Measurements from ENCODE around the gene BCL7C. TPM values are rescaled to one million over a fixed set of nuclear protein-coding genes. Genes with fewer than 3 reads are reported as not detected.

BCL7C gene
- polyA plus RNA-seq, 2 of the 4 experiments (the other 2 are of a cell fraction) = 10.8 to 12.9 TPM

GRCh38 chr16:30876867-30877266 is 17.0 kb downstream of the BCL7C start:
- peaks cover 13% of the 10 kb centered on the region; the same call in 2 of the 3 replicates for H3K4me1 ChIP-seq
- FAIRE-seq (no peak), DNase-seq (ENCODE audit: low read depth in 1 of 2, low spot score in 1 of 2) (peak in 1 of 2 experiments; percentile 39), ATAC-seq (0 out of 6 replicates have a peak, but pooled peaks of 1 of the 2 experiments have one; percentile 4)
- CTCF ChIA-PET = interaction anchor here (0.6 to 2.9 kb wide), 7 partner anchors 8 to 77 kb away, joined by 3 to 9 read pairs (median 4); no protein-coding TSS in a partner anchor
- H3K27ac ChIP-seq = peak overlapping the region; percentile 90 to 96; a peak in 3 of 6 replicates
- no peaks in the 10 kb centered on the region for H3K9me3 ChIP-seq
- TF ChIP-seq GATA3 (IDR thresholded peaks at IDR 0.05; ENCODE audit: borderline replicate concordance) (no peak), CEBPB (IDR thresholded peaks at IDR 0.05) (no peak), ESRRA (IDR thresholded peaks at IDR 0.05; ENCODE audit: borderline replicate concordance, low read length) (no peak), E2F6 (IDR thresholded peaks at IDR 0.05; ENCODE audit: borderline replicate concordance, low read depth) (no peak), NFE2L2 (conservative IDR thresholded peaks at IDR 0.05; ENCODE audit: low read length) (no peak), HEYL (CRISPR knock-in tag; IDR thresholded peaks at IDR 0.05) (no peak), ZSCAN20 (CRISPR knock-in tag; IDR thresholded peaks at IDR 0.05) (no peak), ATOH8 (CRISPR knock-in tag; IDR thresholded peaks at IDR 0.05; ENCODE audit: low read depth) (no peak), PBX3 (IDR thresholded peaks at IDR 0.05) (no peak), POLR2A (IDR thresholded peaks at IDR 0.05; ENCODE audit: low read length) (no peak)
- TF ChIP-seq, protein P1, sequence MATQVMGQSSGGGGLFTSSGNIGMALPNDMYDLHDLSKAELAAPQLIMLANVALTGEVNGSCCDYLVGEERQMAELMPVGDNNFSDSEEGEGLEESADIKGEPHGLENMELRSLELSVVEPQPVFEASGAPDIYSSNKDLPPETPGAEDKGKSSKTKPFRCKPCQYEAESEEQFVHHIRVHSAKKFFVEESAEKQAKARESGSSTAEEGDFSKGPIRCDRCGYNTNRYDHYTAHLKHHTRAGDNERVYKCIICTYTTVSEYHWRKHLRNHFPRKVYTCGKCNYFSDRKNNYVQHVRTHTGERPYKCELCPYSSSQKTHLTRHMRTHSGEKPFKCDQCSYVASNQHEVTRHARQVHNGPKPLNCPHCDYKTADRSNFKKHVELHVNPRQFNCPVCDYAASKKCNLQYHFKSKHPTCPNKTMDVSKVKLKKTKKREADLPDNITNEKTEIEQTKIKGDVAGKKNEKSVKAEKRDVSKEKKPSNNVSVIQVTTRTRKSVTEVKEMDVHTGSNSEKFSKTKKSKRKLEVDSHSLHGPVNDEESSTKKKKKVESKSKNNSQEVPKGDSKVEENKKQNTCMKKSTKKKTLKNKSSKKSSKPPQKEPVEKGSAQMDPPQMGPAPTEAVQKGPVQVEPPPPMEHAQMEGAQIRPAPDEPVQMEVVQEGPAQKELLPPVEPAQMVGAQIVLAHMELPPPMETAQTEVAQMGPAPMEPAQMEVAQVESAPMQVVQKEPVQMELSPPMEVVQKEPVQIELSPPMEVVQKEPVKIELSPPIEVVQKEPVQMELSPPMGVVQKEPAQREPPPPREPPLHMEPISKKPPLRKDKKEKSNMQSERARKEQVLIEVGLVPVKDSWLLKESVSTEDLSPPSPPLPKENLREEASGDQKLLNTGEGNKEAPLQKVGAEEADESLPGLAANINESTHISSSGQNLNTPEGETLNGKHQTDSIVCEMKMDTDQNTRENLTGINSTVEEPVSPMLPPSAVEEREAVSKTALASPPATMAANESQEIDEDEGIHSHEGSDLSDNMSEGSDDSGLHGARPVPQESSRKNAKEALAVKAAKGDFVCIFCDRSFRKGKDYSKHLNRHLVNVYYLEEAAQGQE (IDR thresholded peaks at IDR 0.05) = no peak
- TF ChIP-seq, protein P2, sequence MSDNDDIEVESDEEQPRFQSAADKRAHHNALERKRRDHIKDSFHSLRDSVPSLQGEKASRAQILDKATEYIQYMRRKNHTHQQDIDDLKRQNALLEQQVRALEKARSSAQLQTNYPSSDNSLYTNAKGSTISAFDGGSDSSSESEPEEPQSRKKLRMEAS (IDR thresholded peaks at IDR 0.05) = no peak
- POLR2A ChIA-PET = interaction anchor here (0.6 kb wide), 2 partner anchors 25 to 32 kb away, joined by 6 read pairs; no protein-coding TSS in a partner anchor
- 85% methylated on average over 5 of the region's 5 CpGs for WGBS (ENCODE audit: missing lambda C conversion rate)
- H3K4me3 ChIP-seq = 0 out of 3 replicates have a peak overlapping the region, but pooled peaks have one; percentile 71
- peak overlapping the region; percentile 96 for H3K4me2 ChIP-seq

DNA sequence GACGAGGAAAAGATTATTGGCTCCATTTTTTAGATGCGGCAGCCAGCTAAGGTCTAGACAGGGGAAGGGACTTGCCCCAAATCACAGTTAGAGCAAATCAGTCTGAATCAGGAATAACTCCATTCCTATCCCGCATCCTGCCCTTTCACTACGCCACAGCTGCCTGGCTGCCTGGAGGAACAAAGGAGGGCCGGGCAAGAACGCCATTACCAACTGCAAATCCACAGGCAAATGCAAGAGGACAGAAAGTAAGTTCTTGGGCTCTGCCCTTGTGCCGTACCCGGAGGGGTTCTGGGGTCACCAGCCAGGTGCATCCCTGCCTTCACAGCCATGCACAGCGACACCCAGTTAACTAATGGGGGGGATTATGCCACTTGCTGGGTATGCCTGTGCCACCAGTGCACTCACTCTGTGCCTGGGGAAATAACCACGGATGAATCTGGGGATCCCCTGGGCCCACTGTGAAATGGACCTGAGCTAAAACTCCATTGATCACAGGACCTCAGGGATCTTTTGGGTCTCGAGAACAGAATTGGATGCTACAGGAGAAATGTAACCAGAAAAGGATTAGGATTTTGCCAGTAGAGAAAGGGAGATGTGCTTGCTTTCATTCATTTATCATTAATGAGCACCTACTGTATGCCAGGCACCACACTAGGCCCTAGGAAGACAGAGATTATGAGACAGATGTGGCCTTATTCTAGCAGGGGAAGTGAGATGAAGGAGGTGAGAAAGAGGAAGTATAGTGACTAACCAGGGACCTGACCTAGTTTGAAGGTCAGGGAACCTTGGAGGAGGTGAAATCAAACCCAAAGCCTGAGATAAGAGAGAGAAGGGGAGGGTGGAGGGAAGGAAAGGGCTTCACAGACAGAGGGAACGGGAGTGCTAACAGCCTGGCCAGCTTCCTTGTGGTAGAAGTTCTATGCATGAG is 17.7 kb downstream of the BCL7C start:
- WGBS (ENCODE audit: missing lambda C conversion rate) = 28% methylated on average over 12 of the region's 12 CpGs
- peak overlapping the region; percentile 71 for H3K4me3 ChIP-seq
- FAIRE-seq (no peak), ATAC-seq (peak; percentile 5 to 9; a peak in 3 of 6 replicates), DNase-seq (ENCODE audit: low read depth in 1 of 2, low spot score in 1 of 2) (no peak)
- CTCF ChIA-PET = interaction anchor here (0.5 to 2.9 kb wide), 10 partner anchors 11 to 77 kb away, joined by 3 to 11 read pairs (median 4); no protein-coding TSS in a partner anchor
- H3K9me3 ChIP-seq = no peaks in the 10 kb centered on the region
- peak overlapping the region; percentile 96 for H3K4me2 ChIP-seq
- TF ChIP-seq ZSCAN20 (CRISPR knock-in tag; IDR thresholded peaks at IDR 0.05) (no peak), POLR2A (IDR thresholded peaks at IDR 0.05; ENCODE audit: low read length) (0 out of 2 replicates have a peak, but pooled peaks have one; percentile 6)
- H3K4me1 ChIP-seq = peaks cover 13% of the 10 kb centered on the region; the same call in 2 of the 3 replicates
- peak overlapping the region; percentile 90 to 96 for H3K27ac ChIP-seq
- POLR2A ChIA-PET = interaction anchor here (0.6 to 2.3 kb wide), 8 partner anchors 10 to 98 kb away, joined by 4 to 26 read pairs (median 12); partner anchors contain the start of gene BCL7C

All from A549 (cell line).